CD4-positive, alpha-beta T cell treated with Interleukin-10 for 1 hour (primary cell): ENCODE data around the gene PRDM16.

ENCODE experiments used
- DNase-seq: peaks from one replicate; pipeline ENCODE4 v3.0.0-alpha.2; 2020

Gene PRDM16

DNA sequence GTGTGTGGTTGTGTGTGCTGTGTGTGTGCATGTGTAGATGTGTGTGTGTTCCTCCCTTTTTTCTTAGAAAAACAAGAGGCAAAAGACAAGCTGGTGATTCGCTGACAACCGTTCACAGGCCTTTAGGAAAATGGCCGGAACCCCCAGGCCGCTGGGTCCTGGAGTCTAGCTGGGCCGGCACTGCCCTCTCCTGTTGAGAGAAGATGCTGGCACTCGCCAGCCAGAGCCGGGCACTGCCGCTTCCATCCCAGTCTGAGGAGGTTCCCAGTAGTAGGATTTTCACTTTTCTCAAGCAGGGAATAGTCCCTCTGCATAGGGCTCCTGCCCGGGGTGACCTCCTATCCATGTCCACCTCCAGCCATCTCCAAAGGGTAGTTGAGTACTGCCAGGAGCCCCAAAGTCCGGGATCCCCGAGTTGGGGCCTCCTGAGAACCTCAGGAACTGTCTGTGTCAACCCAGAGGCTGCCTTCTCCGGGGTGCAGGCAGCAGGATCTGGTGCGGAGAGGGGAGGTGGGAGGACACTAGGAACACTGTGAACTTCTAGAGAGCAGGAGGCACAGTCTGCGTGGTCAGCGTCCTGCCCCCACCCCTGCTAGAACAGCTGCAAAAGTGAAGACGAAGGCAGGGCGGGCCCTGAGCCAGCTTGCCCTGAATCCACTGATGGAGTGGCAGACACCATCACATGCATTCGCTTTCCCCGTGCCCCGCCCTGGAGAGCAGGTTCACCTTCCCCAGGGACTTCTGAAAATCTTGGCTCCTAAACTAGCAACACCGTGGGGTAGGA lies 341.3 kb downstream of the PRDM16 start:
- DNase-seq: no peak

DNA sequence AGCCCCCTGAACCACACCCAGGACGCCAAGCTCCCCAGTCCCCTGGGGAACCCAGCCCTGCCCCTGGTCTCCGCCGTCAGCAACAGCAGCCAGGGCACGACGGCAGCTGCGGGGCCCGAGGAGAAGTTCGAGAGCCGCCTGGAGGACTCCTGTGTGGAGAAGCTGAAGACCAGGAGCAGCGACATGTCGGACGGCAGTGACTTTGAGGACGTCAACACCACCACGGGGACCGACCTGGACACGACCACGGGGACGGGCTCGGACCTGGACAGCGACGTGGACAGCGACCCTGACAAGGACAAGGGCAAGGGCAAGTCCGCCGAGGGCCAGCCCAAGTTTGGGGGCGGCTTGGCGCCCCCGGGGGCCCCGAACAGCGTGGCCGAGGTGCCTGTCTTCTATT lies 342.8 kb downstream of the PRDM16 start:
- no peak for DNase-seq

DNA sequence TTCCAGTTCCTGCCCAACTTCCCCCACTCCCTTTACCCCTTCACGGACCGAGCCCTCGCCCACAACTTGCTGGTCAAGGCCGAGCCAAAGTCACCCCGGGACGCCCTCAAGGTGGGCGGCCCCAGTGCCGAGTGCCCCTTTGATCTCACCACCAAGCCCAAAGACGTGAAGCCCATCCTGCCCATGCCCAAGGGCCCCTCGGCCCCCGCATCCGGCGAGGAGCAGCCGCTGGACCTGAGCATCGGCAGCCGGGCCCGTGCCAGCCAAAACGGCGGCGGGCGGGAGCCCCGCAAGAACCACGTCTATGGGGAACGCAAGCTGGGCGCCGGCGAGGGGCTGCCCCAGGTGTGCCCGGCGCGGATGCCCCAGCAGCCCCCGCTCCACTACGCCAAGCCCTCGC lies 343.4 kb downstream of the PRDM16 start:
- no peak for DNase-seq

DNA sequence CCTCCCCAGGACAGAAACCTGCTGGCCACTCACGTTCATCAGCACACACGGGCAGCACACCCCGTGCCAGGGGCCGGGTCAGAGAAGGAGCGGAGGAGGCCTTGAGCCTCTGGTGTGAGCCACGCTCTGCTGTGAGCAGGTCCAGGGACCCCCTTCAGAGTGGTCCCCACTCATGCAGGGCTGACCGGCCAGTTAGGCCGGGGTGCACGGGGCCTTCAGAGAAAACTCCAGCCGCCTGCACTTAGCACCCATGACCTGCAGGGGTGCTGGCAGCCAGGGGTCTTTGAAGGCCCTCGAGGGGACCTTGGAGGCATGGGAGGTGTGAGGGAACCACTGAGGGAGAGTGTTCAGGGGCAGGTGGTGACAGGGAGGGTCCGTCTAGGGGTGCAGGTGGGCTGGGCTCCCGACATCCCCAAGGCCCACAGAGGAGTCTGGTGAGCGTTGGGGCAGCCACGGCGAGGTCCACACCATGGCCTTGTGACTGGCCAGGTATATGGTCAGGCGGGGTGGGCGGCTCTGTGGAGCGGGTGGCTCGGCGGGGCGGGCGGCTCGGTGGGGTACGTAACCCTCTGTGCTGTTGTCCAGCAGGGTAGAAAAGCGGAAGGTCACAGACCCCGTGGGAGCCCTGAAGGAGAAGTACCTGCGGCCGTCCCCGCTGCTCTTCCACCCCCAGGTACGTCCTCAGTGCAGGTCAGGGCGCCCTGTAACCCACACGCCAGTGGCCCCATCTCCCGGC lies 345.1 kb downstream of the PRDM16 start:
- no peak for DNase-seq

DNA sequence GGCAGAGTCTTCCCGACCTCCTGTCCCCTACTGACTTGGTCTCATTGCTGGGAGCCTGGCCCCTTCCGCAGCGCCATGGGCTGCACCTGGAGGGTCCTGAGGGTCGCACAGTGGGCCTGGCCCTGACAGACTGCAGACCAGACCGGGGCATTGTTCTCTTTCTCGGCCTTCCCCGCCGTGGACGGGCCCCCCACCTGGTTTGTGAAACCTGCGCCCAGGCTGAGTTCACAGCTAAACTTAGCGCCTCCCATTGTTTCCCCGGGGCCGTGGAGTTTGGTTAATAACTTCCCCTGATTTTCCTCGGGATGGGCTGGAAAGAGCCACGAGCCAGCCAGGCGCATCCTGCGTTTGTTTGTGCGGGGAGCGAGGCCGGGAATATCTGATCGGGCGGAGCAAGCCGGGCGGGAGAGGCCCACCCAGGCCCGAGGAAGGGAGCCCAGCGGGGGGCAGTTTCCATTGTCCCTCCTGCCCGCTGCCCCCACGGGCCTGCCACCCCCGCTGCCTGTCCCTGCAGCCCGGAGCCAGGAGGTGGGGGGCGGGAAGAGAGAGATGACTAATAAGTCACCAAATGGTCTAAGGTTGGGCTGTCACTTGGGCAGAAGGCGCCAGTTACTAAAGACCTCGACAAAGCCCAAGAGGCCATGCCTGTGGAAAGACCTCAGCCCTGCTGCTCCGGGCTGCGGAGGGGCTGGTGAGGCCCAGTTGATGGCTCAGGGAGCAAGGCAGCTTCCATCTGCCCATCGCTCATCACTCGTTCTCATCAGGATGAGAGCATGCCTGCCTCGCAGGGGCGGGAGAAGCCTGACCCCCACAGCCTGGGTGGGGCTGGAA lies 346.5 kb downstream of the PRDM16 start:
- no peak for DNase-seq

DNA sequence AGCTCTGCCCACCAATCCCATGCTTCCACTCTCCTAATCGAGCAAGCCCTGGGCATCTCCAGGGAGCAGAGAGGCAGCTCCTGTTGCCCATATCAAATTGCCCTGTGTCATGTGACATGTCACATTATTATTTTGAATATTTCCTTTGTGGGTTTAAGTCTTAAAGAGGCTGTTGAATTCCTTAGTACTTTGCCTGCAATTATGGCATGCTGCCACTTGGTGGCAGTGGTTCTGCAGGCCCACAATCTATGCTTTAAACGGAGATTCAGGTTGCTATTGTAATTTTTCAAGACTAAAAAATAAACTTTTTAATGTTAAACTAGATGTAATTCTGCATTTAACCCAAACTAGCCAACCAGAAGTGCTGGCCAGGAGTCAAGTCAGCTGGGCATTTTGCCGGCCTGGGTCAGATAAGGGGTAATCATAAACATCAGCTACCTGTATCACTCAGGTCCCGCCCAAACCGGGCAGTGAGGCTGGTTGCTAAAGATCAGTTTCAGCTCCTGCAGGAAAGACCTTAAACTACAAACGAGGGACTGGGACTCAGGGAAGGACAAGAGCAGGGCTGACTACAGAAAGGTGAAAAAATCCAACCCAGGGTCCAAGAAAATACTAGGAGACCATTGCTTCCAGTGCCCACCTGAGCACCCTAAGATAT lies 348.2 kb downstream of the PRDM16 start:
- no peak for DNase-seq

DNA sequence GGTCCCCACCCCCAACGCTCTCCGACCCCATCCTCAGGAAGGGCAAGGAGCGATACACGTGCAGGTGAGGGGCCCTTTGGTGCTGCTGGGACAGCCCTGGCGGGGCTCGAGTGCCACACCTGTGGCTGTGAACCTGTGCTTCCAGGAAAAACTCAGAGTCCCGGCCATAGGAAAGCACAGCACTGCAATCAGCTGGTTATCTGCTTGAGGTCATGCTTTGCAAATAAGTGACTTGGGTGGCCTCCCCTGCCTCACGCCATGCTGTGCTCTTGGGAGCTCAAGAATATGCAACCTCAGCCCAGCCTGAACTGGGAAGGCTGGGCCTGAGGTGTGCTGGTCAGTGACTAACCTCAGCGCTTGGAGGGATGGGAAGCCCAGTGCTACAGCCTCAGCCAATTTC lies 348.9 kb downstream of the PRDM16 start:
- no peak for DNase-seq

DNA sequence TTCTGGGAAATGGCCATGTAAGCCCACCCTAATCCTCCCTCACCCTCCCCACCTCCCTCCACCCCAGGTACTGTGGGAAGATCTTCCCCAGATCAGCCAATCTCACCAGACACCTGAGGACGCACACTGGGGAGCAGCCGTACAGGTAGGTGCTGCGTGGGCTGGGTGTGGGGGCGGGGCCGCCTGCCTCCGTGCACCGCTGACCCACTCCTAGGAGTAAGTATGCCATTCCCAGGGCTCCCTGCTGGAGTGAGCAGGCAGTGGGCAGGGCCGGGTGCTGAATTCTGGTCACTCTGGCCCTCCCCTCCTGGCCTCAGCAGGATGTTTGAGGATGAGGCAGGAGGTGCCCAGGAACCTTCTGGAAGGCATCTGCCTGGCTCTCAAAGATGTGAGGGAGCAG lies 349.6 kb downstream of the PRDM16 start:
- no peak for DNase-seq

DNA sequence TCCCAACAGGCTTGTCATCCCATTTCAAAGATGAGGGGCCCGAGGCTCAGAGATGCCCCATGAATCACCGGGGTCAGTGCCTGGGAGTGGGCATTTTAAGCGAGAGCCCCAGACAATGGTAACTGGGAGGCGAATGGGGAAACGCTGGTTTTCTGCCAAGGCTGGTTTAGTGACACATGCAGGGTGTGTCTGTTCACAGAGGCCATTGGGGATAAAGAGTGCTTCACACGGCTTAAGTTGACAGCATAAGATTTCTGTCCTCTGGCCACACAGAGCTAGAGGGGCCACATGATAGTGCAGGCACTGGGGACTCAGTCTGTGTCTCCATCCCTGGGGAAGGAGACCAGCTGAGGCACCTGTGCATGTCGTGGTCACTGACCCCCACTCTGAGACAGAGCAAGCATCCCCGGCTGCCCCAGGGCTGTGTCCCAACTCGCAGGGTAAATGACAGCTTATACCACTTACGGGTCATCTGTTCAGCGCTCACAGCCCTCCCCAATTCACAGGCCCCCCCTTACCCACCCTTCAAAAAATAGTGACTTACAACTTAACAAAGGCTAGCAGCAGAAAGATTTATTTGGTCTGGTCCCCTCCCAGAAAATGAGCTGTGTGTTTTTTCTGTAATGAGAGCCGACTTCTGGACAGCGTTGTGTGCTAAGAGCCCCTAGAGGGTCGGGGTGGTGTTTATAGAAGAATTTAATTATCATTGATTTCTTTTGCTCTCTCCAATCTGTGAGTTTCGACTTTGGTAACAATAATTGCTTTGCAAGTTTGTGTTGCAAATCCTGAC lies 350.6 kb downstream of the PRDM16 start:
- no peak for DNase-seq

DNA sequence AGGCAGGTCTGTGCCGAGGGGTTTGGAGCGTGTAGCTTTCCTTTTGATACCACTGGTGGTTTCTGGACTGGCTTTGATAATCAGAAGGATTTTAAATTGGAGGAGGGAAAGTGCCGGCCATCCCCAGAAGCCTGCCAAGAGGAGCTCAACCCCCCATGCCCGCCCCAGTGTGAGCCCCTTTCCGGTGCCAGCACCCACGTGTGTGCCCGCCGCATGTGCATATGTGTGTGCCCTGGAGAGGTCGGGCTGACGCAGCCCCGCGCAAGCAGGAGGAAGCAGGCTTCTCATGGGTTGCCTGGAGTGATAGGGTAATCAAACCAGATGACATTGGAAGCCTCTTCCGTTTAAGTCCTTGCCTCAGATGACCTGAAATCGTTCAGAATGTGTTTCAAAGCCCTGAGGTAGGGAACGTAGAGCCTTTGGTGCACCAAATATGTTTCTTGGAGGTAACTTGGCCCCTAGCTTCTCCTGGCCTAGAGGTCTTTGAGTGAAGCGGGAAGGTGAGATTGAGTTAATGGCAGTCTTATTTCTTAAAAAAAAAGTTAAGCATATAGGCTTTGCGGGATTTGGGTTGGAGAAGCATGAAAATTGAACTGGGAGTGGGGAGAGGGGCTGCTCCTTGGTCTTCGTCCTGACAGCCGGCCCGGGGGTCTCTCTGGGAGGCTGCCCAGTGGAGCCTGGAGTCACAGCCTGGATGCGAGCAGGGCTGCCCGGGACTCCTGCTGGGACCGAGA lies 351.4 kb downstream of the PRDM16 start:
- DNase-seq: no peak

DNA sequence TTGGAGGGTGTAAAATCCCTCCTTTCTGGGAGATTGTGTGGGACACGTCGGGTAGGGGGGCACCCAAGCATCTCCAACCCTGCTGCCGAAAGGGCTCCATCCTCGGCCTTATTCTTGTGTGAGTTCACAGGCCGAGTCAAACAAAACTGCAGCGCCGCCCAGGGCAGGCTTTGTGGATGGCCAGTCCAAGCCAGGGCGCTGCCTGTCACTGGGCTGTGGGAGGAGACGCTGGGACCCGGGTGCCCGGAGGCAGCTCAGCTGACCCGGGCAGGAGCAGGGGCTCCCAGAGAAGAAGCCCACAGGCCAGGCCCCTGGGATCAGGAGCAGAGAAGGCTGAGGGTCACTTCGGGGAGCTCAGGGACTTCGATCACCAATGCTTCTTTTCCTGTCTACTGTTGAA lies 353.6 kb downstream of the PRDM16 start:
- DNase-seq: no peak

DNA sequence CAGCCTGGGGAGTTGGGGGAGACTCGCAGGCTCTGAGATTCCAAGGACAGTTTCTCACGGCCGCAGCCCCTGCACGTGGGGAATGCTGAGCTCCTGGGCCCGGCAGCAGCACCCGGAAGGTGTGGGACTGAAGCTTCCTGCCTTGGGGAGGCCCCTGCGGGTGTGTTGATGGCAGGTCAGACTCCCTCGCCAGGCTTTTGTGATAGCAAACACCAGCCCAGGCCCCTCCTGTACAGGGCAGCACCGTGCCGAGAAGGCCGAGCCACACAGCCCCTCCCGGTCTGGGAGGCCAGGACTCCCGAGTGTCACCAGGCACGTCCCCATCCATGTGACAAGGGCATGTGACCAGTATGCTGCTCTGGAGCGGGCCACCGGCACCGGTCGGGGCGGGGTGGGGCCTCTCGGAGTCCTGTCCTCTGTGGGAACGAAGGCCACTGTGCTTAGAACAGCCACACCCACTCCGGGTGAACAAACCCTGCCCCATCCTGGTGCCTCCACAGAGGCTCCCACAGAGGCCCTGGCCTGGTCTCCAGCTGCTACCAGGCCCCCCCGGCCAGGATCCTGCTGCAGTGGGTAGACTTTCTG lies 354.3 kb downstream of the PRDM16 start:
- no peak for DNase-seq

DNA sequence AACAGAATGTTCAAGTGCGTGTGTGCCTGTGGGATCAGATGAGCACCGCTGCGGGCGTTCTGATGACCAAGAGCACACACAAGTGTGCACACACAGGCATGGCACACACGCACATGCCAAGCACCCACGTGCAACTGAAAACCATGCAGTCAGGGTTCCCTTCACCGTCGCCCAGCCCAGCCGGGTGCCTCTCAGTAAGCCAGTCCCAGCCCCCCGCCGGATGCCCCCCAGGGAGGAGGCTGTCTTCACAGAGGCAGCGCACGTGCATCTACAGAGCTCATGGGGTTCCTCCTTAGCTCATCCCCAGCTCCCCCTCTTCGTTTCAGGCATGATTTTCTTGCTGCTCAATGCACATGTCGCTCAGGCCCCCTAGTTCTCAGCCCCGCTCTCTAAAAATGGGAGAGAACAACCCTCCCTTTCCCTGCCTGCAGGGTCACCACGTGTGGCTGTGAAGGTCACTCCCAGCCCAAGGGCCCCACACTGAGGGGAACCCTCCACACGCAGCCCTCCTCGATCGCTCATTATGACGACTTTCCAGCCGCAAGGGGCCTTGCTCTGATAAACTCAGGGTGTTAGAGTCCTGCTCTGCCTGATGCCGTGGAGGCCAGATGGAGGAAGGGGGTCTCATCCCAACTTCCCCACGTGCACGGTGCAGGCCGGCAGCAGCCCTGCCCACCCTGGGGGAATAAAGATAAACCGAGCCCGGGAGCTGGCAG lies 355.1 kb downstream of the PRDM16 start:
- DNase-seq: no peak

DNA sequence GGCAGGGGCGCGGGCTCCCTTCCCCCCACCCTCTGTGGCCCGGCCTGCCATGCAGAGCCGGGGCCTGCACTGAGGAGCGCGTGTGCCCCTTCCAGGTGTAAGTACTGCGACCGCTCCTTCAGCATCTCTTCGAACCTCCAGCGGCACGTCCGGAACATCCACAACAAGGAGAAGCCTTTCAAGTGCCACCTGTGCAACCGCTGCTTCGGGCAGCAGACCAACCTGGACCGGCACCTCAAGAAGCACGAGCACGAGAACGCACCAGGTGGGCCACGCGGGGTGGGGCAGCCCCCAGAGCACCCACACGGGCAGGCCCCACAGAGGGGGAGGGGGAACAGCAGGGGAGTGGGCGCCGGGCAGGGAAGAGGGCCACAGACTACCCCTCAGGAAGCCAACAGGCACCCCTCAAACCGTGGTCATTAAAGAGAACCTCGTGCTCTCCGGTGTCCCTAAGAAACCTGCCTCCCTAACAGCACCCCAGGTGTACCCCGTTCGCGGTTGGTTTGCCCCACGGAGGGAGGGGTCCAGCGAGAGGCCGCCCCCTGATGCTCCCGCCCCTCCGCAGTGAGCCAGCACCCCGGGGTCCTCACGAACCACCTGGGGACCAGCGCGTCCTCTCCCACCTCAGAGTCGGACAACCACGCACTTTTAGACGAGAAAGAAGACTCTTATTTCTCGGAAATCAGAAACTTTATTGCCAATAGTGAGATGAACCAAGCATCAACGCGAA lies 356.6 kb downstream of the PRDM16 start:
- no peak for DNase-seq

DNA sequence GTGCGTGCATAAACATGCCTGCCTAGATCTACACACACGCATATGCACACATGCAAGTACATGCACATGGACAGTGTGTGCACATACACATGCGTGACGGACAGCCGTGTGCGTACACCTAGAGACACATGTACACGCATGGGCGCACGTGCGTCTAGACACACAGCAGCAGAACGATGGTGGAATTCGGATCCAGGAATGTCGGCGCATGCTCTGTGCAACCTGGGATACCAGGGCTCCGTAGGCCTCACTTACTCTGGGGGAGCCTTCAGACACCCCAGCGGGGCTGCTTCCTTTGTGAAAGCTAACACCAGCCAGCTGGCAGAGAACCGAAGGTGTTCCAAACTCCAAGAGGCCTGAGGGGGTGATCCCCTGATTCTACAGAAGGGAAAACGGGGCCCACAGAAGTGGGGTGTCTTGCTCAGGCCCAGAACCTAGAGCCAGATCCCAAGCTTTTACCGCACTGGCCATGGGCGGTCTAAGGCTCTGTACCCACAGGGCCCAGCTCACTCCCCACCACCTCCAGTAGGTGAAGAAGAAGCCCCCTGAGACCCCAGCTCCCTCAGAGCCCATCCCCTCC lies 358.0 kb downstream of the PRDM16 start:
- no peak for DNase-seq

DNA sequence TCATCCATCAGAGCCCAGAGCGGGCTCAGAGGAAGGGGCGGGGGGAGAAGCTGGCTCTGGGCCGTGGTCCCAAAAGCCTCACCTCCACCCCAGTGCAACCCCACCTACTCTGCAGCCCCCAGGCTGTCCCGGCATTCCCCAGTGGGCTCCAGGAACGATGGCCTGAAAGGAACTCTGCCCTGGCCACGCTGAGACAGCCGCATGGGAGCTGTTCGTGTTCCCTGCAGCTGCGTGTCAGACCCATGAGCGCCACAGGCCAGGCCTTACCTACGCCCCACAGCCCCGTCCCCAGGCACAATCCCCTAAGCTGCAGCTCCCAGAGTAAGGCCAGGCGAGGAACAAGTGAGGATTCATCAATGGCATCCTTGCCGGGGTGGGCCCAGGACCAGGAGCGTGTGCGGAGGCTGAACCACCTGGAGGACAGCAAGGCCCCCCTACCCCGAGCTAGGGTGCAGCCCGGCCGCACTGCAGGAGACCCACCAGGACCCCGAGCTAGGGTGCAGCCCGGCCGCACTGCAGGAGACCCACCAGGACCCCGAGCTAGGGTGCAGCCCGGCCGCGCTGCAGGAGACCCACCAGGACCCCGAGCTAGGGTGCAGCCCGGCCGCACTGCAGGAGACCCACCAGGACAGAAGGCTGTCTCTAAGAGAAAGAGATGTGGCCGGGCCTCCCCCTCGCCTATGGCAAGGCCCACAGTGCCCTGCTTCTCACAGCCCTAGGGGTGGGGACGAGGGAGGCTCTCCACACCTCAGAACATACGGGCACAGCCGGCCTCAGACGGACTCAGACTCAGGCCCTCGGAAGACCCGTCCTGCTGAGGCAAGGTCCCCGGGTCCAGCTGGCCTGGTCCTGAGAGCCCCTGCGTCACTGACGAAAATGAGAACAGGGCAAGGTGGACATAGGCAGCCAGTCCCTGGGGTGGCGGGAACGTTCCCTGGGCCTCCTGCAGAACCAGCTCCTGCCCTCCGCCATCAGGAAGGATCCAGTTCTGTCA lies 359.0 kb downstream of the PRDM16 start:
- DNase-seq: no peak

DNA sequence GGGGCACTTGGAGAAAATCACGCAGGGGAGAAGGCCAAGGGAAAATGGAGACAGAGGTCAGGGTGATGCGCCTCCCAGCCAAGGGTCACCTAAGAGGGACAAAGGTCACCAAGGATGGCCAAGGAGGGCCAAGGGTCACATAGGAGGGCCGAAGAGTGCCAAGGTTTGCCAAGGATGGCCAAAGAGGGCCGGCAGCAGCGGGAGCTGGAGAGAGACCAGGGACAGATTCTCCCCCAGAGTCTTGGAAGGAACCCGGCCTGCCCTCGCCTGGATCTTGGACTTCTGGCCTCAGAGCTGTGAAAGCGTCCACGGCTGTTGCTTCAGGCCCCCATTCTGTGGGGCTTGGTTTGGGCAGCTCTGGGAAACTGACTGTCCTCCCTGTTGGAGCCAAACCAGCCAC lies 359.9 kb downstream of the PRDM16 start:
- no peak for DNase-seq

DNA sequence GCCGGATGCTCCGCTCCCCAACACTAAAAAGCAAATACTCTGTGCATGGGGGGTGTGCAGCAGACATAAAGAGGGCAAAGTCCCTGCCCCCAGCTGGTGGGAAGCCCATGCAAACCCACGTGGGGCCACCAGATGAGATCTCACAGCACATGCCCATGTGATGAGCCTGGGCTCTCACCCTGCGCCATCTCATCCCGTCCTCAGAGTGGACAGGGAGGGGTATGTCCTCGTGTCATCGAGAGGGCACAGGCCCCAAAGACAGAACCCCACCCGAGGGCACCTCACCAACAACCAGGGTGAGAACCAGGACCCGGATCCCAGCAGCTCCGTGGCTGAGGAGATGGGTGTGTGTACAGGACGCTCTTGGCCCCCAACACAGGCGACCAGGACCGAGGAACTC lies 360.3 kb downstream of the PRDM16 start:
- no peak for DNase-seq
